Fibroblast of mammary gland (primary cell): ENCODE results near the gene RETREG2.
A peak's percentile ranks its signal among the peaks of the same experiment; 100 is the strongest.

Experiments used
- DNase-seq: peaks from one replicate; pipeline ENCODE4 v3.0.0-alpha.2; 2010; ENCODE audit warnings: low read depth
- H3K4me3 ChIP-seq: 2 replicates; pipeline ENCODE4 v1.5.1; 2011; ENCODE audit warnings: low read depth, mild to moderate bottlenecking, low read length, moderate library complexity; ENCODE audit not compliant: control insufficient read depth
- CTCF ChIP-seq: conservative IDR thresholded peaks from 2 replicates; pipeline ENCODE4 v1.5.1; 2011; ENCODE audit warnings: low read depth, low read length, inconsistent platforms; ENCODE audit not compliant: control insufficient read depth, insufficient read depth

The RETREG2 gene

GRCh38 chr2:219220652-219221402 lies 42.8 kb downstream of the RETREG2 start:
- no peak for DNase-seq
- TF ChIP-seq CTCF: no peak
- no peak overlapping the region for H3K4me3 ChIP-seq

DNA sequence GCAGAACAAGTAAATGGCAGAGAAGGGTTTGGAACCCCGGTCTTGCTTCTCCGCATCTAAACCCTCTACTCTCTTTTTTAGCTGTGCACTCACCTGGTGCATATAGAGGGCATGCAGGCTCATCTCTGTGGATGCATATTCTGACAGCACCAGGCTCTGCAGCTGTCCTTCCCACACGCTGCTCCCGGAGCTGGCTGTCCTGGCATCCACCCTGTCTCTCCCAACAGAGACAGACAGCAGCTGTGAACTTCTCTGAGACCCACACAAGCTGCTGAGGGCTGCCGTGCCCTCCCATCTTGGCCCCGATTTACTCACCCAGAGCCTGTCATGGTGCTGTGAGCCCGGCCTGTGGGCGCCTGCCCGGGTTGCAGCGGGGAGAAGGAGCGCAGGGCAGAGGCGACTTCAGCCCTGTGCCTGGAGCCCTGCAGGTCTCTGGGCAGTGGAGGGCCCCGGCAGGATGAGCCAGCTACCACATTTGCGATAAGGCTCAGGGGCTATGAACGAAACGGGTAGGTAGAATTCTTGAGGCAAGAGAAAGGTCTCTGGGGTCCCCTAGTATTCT lies 44.0 kb downstream of the RETREG2 start:
- no peak for TF ChIP-seq CTCF
- DNase-seq: no peak
- no peak overlapping the region for H3K4me3 ChIP-seq

GRCh38 chr2:219223831-219224610 lies 45.9 kb downstream of the RETREG2 start:
- no peak for TF ChIP-seq CTCF
- no peak overlapping the region for H3K4me3 ChIP-seq
- DNase-seq: no peak

GRCh38 chr2:219225350-219225749 lies 47.3 kb downstream of the RETREG2 start:
- TF ChIP-seq CTCF: no peak
- no peak overlapping the region for H3K4me3 ChIP-seq
- no peak for DNase-seq

- TF ChIP-seq CTCF: no peak
- no peak for DNase-seq
Observed at GRCh38 chr2:219228041-219228910, 50.2 kb downstream of the RETREG2 start.

GRCh38 chr2:219228911-219229304 lies 50.8 kb downstream of the RETREG2 start:
- no peak for DNase-seq
- peak overlapping the region; percentile 97 for H3K4me3 ChIP-seq
- no peak for TF ChIP-seq CTCF

More at GRCh38 chr2:219228041-219228910, 50.2 kb downstream of the RETREG2 start:
- peak overlapping the region; percentile 97 for H3K4me3 ChIP-seq
